Measurements from ENCODE around the gene SLC8B1. TPM values are rescaled to one million over a fixed set of nuclear protein-coding genes. Genes with fewer than 3 reads are reported as not detected.
A peak's percentile ranks its signal among the peaks of the same experiment; 100 is the strongest.

Gene SLC8B1
- 4.1 and 5.0 TPM in 2 replicates for total RNA-seq (2012; rRNA removed)
- polyA plus RNA-seq (2012; rRNA removed), result 9.7 and 10.2 TPM in 2 replicates
- 12.0 and 13.9 TPM in 2 replicates for polyA plus RNA-seq (2012; cell fraction: cytosol; rRNA removed)
- polyA plus RNA-seq (2012; cell fraction: nucleus; rRNA removed; ENCODE audit: low replicate concordance), result 31.3 and 40.1 TPM in 2 replicates
- Bru-seq, nascent RNA, result percentile 50 among the genes with signal in this experiment
- BruChase-seq, experiment 1, labeled RNA remaining after a 6-hour chase, result percentile 56 among the genes with signal in this experiment
- percentile 49 among the genes with signal in this experiment for BruChase-seq, experiment 2, labeled RNA remaining after a 2-hour chase
- long read RNA-seq, partial matches to known transcripts, result 14 of 21 reads
- long read RNA-seq, other reads (novel, unspliced or antisense), result 6 of 21 reads

DNA sequence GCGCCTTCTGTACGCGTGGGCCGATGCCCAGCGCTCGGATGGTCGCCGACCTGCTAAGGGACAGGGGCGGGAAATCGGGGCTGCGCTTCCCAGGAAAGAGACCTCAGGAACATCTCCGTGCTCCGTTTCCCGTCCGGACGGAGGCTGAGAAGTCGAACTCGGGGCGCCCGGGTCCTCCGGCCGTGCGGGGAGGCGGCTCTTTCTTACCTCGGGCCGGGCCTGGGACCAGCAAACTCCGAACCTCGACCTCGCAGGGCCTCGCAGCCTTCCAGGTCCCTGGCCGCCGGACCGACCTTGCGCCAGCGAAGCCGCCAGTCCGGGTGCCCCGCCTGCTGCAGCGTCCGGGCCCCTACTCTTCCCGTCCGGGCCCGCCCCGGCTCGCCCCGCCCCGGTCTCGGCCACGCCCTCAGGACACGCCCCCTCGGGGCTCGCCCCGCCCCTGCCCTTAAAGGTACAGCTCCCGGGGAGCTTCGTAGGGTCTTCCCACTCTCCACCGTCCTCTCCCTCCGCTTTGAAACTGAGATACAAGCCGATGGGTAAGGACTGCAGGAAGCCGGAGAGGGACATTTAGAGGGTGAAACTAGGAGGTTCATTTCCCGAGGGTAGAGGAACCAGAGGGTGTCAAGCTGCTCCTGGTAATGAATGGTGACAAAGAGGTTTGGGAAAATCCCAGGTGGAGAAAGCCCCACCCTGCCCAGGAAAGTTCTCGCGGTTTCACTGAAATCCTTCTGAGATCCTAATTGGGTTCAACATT is at the start of gene SLC8B1:
Gene SLC8B1 (minus strand): TSS at position 324 of the 754 bp plus-strand sequence. CDS start 2,231 bp downstream, outside the sequence.
- Histone ChIP-seq H2AFZ (replicated peaks; ENCODE audit: low read length, poor library complexity) (peak within 1 kb of the TSS; percentile 96), H2BK20ac (ENCODE audit: low read depth, low read length) (no peak within 1 kb of the TSS; the same call in 1 of the 2 replicates), H3K27ac (ENCODE audit: insufficient read depth, low read length) (peak within 1 kb of the TSS; percentile 46; the same call in 1 of the 2 replicates), H3K27me3 (ENCODE audit: control insufficient read depth, insufficient read depth, low read length) (no peaks in the 10 kb centered on the region), H4K5ac (ENCODE audit: low read depth, low read length) (peak within 1 kb of the TSS; percentile 70), H2BK5ac (ENCODE audit: low read depth, low read length, poor library complexity, severe bottlenecking) (no peak within 1 kb of the TSS), H3K79me1 (ENCODE audit: low read depth in 1 of 2, low read length in 2 of 2) (peaks cover 7 to 13% of the 10 kb centered on the region in 2 experiments), H4K8ac (ENCODE audit: low read depth in 2 of 2, low read length in 2 of 2) (peak within 1 kb of the TSS; percentile 79 to 95), H4K91ac (ENCODE audit: insufficient read depth, low read depth, low read length) (peak within 1 kb of the TSS; percentile 88), H3K18ac (ENCODE audit: low read depth, low read length) (no peak within 1 kb of the TSS), H3K9me1 (ENCODE audit: insufficient read depth, low read length) (0 out of 2 replicates have a peak, but pooled peaks cover 3% of the 10 kb centered on the region), H3K4me2 (ENCODE audit: low read depth, low read length) (peak within 1 kb of the TSS; percentile 90), H3K9ac (ENCODE audit: low read depth, low read length) (peak within 1 kb of the TSS; percentile 77), H3K23ac (ENCODE audit: low read depth, low read length) (0 out of 2 replicates have a peak within 1 kb of the TSS, but pooled peaks have one; percentile 36), H3K36me3 (ENCODE audit: control insufficient read depth, insufficient read depth, low read length) (peaks cover 10% of the 10 kb centered on the region; the same call in 1 of the 2 replicates), H2BK120ac (ENCODE audit: low read depth, low read length) (peak within 1 kb of the TSS; percentile 53; the same call in 1 of the 2 replicates), H2AK9ac (replicated peaks; ENCODE audit: low read depth, low read length, poor library complexity) (peak within 1 kb of the TSS; percentile 67), H2AK5ac (ENCODE audit: low read depth, low read length) (peak within 1 kb of the TSS; percentile 27; the same call in 1 of the 2 replicates), H3K9me3 (ENCODE audit: control insufficient read depth, insufficient read depth, low read length) (no peaks in the 10 kb centered on the region), H3K56ac (ENCODE audit: extremely low read depth, insufficient read depth, low read length) (peak within 1 kb of the TSS; percentile 51), H3K4ac (ENCODE audit: low read depth, low read length) (peak within 1 kb of the TSS; percentile 50; the same call in 1 of the 2 replicates), H2BK15ac (ENCODE audit: low read depth, low read length) (peak within 1 kb of the TSS; percentile 96; the same call in 2 of the 3 replicates), H3K4me3 (ENCODE audit: insufficient read depth, low read depth, low read length) (peak within 1 kb of the TSS; percentile 78), H4K20me1 (ENCODE audit: insufficient read depth, low read length) (no peaks in the 10 kb centered on the region), H3K4me1 (ENCODE audit: control insufficient read depth, insufficient read depth, low read length) (peaks cover 1% of the 10 kb centered on the region; the same call in 1 of the 2 replicates), H3K14ac (replicated peaks; ENCODE audit: low read depth, low read length) (peak within 1 kb of the TSS; percentile 65)
- DNase-seq, result peak; percentile 57
- intact Hi-C loops (cut with micrococcal nuclease), result no loop called here
- ChIA-PET POLR2A (ENCODE audit: unreplicated experiment) (interaction anchor here (0.6 kb wide), 1 partner anchor 95 kb away, joined by 3 read pairs; no protein-coding TSS in a partner anchor), CTCF (interaction anchor here (1.2 kb wide), 1 partner anchor 91 kb away, joined by 3 read pairs; no protein-coding TSS in a partner anchor)
- in situ Hi-C loops (cut with MboI; ENCODE audit: low sequenced_read_pairs), result no loop called here
- ATAC-seq (ENCODE audit: low read depth), result peak; percentile 100
- no TSS peak for BruUV-seq (replicated peaks)
- dilution Hi-C loops (cut with HindIII; ENCODE audit: low sequenced_read_pairs, unreplicated experiment), result no loop called here
- WGBS, 2 experiments (ENCODE audit: extremely low coverage in 2 of 2, insufficient read length in 1 of 2), result 2% methylated on average over 23 of the region's 62 CpGs; no CpG with 5 or more reads in 1 of the 2 experiments
- peak; percentile 81; the same call in 1 of the 2 replicates for TF ChIP-seq MAZ (IDR thresholded peaks at IDR 0.05; ENCODE audit: borderline replicate concordance, low read depth, low read length)
- no peak for TF ChIP-seq CHD1 (IDR thresholded peaks at IDR 0.05; ENCODE audit: low read depth, low read length)
- no peak for TF ChIP-seq MAFK (IDR thresholded peaks at IDR 0.05; ENCODE audit: low read depth, low read length)
- TF ChIP-seq RAD21 (IDR thresholded peaks at IDR 0.05; ENCODE audit: low read length), result no peak
- TF ChIP-seq BHLHE40 (IDR thresholded peaks at IDR 0.05; ENCODE audit: low read depth, low read length), result no peak
- TF ChIP-seq USF2 (IDR thresholded peaks at IDR 0.05; ENCODE audit: low read depth, low read length), result no peak
- TF ChIP-seq RCOR1 (IDR thresholded peaks at IDR 0.05; ENCODE audit: insufficient replicate concordance, low read length), result no peak
- no peak for TF ChIP-seq FOS (IDR thresholded peaks at IDR 0.05; ENCODE audit: low read depth, low read length)
- no peak for TF ChIP-seq CEBPB (IDR thresholded peaks at IDR 0.05; ENCODE audit: low read depth, low read length)
- TF ChIP-seq MXI1 (IDR thresholded peaks at IDR 0.05; ENCODE audit: borderline replicate concordance, low read depth, low read length), result no peak
- TF ChIP-seq CTCF (conservative IDR thresholded peaks at IDR 0.05; ENCODE audit: low read depth, low read length), result no peak
- peak; percentile 69 for TF ChIP-seq POLR2A (IDR thresholded peaks at IDR 0.05; ENCODE audit: low read depth, low read length)
- no peak for TF ChIP-seq NFE2L2 (IDR thresholded peaks at IDR 0.05; ENCODE audit: low read depth, low read length)

All from IMR-90 (cell line).